Prostate gland (tissue), 2 donors: ENCODE data around the gene ANO2.

Experiments
- POLR2AphosphoS5 ChIP-seq: sonication (generic); formaldehyde crosslinking; IDR thresholded peaks from one replicate; pipeline ENCODE4 v1.6.1; 2017; ENCODE audit warnings: antibody characterized with exemption
- TF ChIP-seq, protein P1 (sequence below), 4 experiments: fragments of 200-600 bp in 2 of 4; fragments of 450-650 bp in 2 of 4; sonication (generic) in 2 of 4; IDR thresholded peaks; 1 replicate in 3 of 4; 2 replicates in 1 of 4; pipeline ENCODE4 v1.5.1; 2016 to 2019; ENCODE audit warnings: antibody characterized with exemption in 4 of 4, mild to moderate bottlenecking in 2 of 4, moderate library complexity in 2 of 4

DNA sequence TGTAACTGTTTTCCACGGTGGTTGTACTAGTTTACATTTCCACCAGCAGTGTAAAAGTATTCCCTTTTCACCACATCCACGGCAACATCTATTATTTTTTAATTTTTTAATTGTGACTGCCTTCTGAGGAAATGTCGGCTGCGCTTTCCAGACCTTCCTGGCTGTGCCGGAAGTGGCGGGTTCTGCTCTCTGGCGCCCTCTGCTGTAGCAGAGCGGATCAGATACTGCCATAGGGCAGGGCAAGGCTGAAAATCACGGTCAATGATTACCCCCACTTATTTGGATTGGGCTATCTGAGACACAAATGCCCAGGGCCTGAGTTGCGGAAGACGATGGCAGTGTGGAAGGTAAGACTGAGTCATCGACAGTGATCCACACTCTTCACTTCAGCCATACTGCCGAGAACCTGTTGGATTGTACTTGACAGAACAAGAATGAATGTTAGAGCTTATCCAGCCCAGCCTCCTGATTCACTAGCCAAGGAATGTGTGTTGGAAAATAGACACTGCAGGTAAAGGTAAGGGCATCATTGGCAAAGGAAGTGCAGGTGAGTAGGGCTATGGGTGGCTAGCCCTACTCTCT lies 388.9 kb downstream of the ANO2 start:
- no peak for TF ChIP-seq POLR2AphosphoS5
- TF ChIP-seq, protein P1, sequence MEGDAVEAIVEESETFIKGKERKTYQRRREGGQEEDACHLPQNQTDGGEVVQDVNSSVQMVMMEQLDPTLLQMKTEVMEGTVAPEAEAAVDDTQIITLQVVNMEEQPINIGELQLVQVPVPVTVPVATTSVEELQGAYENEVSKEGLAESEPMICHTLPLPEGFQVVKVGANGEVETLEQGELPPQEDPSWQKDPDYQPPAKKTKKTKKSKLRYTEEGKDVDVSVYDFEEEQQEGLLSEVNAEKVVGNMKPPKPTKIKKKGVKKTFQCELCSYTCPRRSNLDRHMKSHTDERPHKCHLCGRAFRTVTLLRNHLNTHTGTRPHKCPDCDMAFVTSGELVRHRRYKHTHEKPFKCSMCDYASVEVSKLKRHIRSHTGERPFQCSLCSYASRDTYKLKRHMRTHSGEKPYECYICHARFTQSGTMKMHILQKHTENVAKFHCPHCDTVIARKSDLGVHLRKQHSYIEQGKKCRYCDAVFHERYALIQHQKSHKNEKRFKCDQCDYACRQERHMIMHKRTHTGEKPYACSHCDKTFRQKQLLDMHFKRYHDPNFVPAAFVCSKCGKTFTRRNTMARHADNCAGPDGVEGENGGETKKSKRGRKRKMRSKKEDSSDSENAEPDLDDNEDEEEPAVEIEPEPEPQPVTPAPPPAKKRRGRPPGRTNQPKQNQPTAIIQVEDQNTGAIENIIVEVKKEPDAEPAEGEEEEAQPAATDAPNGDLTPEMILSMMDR (IDR thresholded peaks at IDR 0.05) = no peak
